Fibroblast of skin of scalp (primary cell): Measurements from ENCODE around the gene NBEA.
"Not testable (repeated sequence)": the region's sequence is repeated elsewhere in the genome, so short reads cannot be mapped to it uniquely, and the experiment has no call there.

Experiments
- DNase-seq: peaks from one replicate; pipeline ENCODE4 v3.0.0-alpha.2; 2013

The NBEA gene

DNA sequence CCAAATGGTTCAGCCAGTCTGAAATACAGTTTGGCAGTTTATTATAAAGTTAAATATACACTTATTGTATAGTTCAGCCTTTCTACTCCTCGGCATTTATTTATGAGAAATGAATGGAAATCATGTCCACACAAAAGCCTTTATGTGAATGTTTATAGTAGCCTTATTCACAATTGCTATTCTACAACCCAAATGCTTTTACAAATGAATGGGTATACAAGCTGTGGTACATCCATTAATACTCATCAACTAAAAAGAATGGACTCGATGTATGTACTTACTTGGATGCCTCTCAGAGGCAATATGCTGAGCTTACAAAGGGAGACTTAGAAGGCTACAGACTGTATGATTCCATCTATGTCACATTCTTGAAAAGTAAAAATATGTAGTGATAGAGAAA is 150.7 kb downstream of the NBEA start:
- no peak for DNase-seq

- DNase-seq = no peak
Measured at GRCh38 chr13:35093356-35093755, 151.3 kb downstream of the NBEA start.

DNA sequence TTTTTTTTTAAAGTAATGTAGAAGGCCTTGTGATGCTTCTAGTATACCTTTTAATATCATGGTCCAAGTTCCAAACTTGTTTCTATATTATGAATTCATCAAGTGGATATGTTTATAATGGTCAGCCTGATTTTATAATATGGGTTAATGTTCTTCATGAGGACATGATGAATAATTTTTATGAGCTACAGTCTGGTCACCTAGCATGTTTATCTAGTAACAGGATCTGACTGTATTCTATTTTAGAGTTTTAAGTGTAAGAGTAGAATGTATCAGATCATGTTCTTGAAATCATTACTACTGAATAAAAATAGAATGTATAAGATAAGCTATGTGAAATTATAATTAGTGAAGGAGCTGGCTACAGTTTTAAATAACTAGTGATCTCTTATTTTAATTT is 164.7 kb downstream of the NBEA start:
- DNase-seq = not testable (repeated sequence)

- DNase-seq = no peak
Measured at GRCh38 chr13:35107535-35107934, 165.5 kb downstream of the NBEA start.

GRCh38 chr13:35113612-35114011 is 171.5 kb downstream of the NBEA start:
- not testable (repeated sequence) for DNase-seq

GRCh38 chr13:35127466-35127865 is 185.4 kb downstream of the NBEA start:
- DNase-seq = no peak

DNA sequence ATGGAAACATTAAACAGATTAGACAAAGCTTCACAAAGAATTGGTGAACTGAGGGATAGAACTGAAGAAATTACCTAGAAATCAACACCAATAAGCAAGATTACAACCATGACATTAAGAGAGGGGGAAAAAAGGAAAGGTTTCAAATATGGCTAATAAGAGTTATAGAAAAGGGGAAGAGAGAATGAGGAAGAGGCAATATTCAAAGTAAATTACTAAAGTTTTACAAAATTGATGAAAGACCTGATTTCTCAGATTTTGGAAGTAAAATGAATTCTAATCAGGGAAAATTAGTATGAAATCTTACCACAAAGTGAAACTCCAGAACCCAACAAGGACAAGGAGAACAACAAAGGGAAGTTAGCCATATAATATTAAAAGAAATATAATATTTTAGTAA is 187.4 kb downstream of the NBEA start:
- no peak for DNase-seq

DNA sequence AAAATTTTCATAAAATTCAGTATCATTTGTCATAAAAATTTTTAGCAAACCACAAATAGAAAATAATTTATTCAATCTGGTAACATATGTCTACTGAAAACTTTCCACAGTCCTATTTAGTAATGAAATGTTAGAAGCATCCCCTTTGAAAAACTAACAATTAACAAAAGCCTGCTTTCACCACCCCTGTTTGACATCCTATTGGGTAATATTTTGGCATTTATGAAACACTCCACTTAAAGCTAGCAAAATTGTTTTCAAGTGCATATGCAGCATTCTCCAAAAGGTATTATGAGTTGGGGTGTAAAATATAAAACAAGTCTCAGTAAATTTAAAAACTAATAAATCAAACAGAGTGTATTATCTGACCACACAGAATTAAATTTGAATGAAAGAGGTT is 189.4 kb downstream of the NBEA start:
- no peak for DNase-seq

DNA sequence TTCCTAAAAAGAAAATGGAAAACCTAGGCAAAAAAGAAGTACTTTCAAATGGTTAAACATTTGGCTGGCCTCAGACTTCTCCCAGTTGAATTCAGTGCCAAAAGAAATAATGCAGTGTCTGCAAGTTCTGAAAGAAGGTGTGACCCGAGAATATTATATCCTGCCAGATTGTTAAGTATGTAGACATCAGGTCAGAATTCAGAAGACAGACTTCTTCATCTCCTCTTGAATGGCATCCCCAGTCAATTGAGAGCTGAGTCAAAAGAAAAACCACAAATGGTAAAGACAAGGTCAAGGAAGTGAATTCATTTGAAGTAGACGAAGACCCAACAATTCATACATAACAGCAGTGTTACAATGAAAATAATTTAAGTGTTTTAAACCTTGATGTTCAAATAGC is 194.5 kb downstream of the NBEA start:
- no peak for DNase-seq

- peak; percentile 43 for DNase-seq
Measured at GRCh38 chr13:35139591-35139990, 197.5 kb downstream of the NBEA start.

DNA sequence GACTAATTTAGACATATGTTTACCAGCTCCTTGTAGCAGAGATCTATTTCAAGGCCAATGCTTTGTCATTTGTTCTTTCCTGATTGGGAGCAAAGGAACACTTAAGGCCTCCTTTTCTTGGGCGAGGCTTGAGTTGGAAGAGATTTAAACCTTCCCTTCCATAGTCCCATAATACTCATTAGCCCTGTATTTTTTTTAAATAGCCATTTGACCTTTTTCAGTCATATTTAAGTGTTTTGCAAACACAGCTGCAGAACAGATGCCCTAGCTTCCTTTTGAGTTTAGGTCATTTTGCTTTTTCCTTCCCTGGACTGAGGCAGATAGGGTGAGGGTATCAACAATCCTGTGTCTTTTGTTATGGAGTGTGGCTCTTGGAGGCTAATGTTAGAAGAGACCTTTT is 198.3 kb downstream of the NBEA start:
- DNase-seq = no peak

- DNase-seq = no peak
Measured at GRCh38 chr13:35140831-35141230, 198.8 kb downstream of the NBEA start.

DNA sequence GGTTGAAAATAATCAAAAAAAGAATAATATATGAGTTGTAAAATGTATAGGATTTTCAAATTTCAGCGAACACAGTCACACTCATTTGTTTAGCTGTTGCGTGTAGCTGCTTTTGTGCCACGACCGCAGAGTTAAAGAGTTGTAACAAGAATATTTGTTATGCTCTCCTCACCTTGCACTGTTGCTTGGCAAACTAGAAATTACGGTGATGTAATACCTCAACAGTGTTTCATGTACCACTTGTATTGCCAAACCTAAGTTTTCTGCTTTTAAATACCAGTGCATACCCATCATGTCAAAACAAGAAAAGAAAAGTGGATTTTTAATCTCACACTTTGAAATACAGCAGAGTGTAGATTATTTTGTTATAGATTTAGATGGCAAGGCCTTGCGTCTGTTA is 201.1 kb downstream of the NBEA start:
- DNase-seq = no peak

- DNase-seq = peak; percentile 12
Measured at GRCh38 chr13:35144166-35144890, 202.3 kb downstream of the NBEA start.

DNA sequence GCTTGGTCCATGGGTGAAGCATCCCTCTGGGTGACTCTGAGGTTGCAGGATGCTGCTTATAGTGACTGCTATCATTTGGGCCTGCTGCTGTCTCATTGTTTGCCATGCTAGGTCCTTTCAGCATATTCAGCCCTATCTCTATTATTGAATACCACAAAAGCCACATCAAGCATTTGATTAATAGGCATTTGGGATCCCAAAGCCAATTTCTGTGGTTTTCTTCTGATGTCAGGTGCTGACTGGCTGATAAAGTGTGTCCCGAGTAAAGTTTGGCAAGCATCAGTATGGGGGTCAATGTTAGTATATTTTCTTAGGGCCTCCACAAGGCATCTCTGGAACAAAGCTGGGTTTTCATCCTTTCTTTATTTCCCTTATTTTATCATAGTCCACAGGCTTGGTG is 204.6 kb downstream of the NBEA start:
- no peak for DNase-seq

GRCh38 chr13:35157143-35157755 is 215.2 kb downstream of the NBEA start:
- DNase-seq = peak; percentile 60

DNA sequence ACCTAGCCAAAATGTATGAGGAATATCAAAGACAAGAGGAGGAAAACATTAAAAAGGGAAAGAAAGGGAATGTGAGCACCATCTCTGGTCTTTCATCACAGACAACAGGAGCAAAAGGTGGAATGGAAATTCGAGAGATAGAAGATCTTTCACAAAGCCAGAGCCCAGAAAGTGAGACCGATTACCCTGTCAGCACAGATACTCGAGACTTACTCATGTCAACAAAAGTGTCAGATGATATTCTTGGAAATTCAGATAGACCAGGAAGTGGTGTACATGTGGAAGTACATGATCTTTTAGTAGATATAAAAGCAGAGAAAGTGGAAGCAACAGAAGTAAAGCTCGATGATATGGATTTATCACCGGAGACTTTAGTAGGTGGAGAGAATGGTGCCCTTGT is 217.0 kb downstream of the NBEA start:
- no peak for DNase-seq

DNA sequence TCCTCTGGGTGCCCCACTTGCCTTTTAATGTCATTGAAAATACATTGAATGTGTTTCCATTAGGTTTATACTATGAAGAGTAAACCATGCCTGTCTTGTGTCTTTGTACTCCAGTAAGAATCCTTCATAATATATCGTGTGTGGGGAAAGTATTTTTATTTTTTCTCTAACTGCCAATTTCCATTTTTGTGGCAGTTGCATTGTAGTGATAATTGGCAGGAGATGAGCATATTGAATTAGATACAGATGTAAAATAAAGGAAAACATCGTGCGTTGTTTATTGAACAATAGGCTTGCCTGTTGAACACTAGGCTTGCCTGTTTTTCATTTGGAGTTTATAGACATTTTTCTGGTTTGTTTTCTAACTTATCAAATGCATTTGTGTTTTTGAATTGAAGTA is 218.8 kb downstream of the NBEA start:
- DNase-seq = no peak

DNA sequence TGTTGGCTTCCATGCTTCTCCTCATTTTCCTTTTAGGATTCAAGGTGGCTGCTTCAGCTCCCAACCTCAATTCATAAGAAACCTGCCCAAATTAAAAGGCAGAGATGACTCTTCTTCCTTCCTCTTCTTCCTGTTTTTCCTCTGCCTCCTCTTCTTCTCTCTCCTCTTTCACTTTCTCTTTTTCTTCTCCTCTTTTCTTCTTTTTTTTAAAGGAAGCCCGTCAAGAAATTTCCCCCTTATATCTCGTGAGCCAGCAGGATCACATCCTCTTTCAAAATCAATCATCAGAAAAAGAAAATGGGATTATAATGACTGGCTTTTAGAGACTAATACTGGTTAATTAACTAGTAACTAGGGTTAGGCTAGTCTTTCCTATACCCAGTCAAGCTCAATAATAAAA is 220.3 kb downstream of the NBEA start:
- no peak for DNase-seq

GRCh38 chr13:35163674-35164073 is 221.6 kb downstream of the NBEA start:
- no peak for DNase-seq

GRCh38 chr13:35164324-35164932 is 222.4 kb downstream of the NBEA start:
- peak; percentile 33 for DNase-seq

- no peak for DNase-seq
Measured at GRCh38 chr13:35165205-35165604, 223.1 kb downstream of the NBEA start.

- DNase-seq = peak; percentile 65
Measured at GRCh38 chr13:35179494-35179893, 237.4 kb downstream of the NBEA start.
